BE2C (cell line): ENCODE measurements around the gene RFNG. TPM values are rescaled to one million over a fixed set of nuclear protein-coding genes. Genes with fewer than 3 reads are reported as not detected.

Experiments used
- DNase-seq: peaks from one replicate; pipeline ENCODE4 v3.0.0-alpha.2; 2020
- H3K27me3 ChIP-seq: fragments of 250-450 bp; sonication (Bioruptor Pico); 2 replicates; pipeline ENCODE4 v1.5.1; 2020; ENCODE audit warnings: mild to moderate bottlenecking
- H3K36me3 ChIP-seq: fragments of 250-450 bp; sonication (Bioruptor Pico); 2 replicates; pipeline ENCODE4 v1.5.1; 2020; ENCODE audit warnings: mild to moderate bottlenecking
- H3K4me1 ChIP-seq: fragments of 250-450 bp; sonication (Bioruptor Pico); 2 replicates; pipeline ENCODE4 v1.5.1; 2020
- H3K4me3 ChIP-seq: 2 replicates; pipeline ENCODE4 v1.5.1; 2011; ENCODE audit warnings: low read depth, low read length
- H3K9me3 ChIP-seq: fragments of 250-450 bp; sonication (Bioruptor Pico); 2 replicates; pipeline ENCODE4 v1.5.1; 2020
- polyA plus RNA-seq: library from polyadenylated mRNA; unstranded; fragments of >200 nt; gene quantifications from one replicate; pipeline ENCODE4 v1.2.1, GENCODE V29; 2012; ENCODE audit warnings: low read depth, missing spikeins; ENCODE audit not compliant: insufficient read length, insufficient read depth
- TF ChIP-seq, protein P1 (sequence below): IDR thresholded peaks from 2 replicates; pipeline ENCODE4 v1.5.1; 2012; ENCODE audit warnings: mild to moderate bottlenecking, low read depth, low read length

The RFNG gene, protein sequence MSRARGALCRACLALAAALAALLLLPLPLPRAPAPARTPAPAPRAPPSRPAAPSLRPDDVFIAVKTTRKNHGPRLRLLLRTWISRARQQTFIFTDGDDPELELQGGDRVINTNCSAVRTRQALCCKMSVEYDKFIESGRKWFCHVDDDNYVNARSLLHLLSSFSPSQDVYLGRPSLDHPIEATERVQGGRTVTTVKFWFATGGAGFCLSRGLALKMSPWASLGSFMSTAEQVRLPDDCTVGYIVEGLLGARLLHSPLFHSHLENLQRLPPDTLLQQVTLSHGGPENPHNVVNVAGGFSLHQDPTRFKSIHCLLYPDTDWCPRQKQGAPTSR
- 73.1 TPM for polyA plus RNA-seq

DNA sequence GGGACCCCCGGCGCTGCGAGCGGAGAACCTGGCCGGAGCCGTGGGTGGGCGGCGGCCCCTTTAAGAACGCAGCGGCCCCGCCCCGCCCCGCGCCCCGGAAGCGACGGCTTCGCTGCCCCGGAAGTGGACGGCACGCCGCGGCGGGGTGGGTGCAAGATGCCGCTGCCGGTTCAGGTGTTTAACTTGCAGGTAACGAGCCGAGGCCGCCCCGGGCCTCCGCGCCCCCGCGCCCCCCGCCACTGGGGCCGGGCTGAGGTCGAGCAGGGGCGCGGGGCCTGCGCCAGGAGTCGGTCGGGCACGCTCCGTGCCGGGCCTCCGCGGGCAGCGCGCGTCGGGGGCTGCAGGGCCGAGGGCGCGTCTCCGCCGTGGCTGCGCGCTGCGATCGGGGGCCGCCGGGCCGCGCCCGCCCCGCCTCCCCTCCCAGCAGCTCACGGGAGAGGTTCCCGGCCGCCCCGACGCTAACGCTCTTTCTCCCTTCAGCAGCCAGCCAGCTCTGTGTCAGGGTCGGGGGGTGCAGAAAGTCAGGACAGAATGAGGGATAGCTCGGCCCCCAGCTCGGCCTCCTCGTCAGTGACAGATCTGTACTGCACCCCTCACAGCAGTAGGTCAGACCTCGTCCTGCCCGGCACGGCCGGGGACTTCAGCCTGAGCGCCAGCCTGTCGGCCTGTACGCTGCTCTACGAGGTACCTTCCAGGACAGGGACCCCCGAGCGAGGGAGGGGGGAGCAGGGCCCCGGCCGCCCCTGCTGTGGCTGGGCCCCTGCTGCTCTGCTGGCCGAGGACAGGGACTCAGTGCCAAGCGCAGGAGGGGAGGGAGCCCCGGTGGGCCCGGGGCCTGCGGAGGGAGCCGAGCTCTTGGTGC, at the start of gene RFNG, which contains the start of gene GPS1:
RFNG (minus strand) TSS at position 36 of the 862 bp plus-strand sequence. CDS start 45 bp downstream, outside the sequence.
GPS1 (plus strand) TSS at position 123 of the 862 bp plus-strand sequence; CDS start at position 157, 34 bp downstream.
- H3K4me3 ChIP-seq, result peak within 1 kb of the TSS; percentile 86
- 0 out of 2 replicates have a peak, but pooled peaks cover 3% of the 10 kb centered on the region for H3K27me3 ChIP-seq
- peak; percentile 84 for DNase-seq
- H3K4me1 ChIP-seq, result no peaks in the 10 kb centered on the region
- no peaks in the 10 kb centered on the region for H3K9me3 ChIP-seq
- peaks cover 37% of the 10 kb centered on the region for H3K36me3 ChIP-seq
- TF ChIP-seq, protein P1, sequence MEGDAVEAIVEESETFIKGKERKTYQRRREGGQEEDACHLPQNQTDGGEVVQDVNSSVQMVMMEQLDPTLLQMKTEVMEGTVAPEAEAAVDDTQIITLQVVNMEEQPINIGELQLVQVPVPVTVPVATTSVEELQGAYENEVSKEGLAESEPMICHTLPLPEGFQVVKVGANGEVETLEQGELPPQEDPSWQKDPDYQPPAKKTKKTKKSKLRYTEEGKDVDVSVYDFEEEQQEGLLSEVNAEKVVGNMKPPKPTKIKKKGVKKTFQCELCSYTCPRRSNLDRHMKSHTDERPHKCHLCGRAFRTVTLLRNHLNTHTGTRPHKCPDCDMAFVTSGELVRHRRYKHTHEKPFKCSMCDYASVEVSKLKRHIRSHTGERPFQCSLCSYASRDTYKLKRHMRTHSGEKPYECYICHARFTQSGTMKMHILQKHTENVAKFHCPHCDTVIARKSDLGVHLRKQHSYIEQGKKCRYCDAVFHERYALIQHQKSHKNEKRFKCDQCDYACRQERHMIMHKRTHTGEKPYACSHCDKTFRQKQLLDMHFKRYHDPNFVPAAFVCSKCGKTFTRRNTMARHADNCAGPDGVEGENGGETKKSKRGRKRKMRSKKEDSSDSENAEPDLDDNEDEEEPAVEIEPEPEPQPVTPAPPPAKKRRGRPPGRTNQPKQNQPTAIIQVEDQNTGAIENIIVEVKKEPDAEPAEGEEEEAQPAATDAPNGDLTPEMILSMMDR, result no peak

DNA sequence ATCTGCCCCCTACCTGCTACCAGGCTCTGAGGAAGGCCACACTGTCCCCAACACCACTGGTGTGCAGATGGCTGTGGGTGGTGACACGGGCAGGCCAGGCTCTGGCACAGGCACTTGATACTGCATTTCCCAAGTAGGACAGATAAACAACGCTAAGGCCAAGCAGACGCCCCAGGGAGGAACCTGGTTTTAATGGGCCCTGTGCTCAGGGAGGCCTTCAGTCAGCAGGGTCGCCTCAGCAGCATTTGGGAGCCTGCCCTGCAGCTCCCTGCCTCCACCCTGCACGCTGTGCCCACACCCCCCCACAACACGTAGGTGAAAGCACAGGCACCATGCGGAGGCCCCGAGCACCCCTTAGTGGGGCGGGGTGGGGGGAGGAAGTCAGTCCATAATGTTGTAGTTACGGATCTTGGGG, 49.7 kb upstream of the RFNG start:
- H3K27me3 ChIP-seq, result no peaks in the 10 kb centered on the region
- H3K36me3 ChIP-seq, result peaks cover 25% of the 10 kb centered on the region
- H3K4me1 ChIP-seq, result peaks cover 39% of the 10 kb centered on the region
- TF ChIP-seq, protein P1, result no peak
- H3K9me3 ChIP-seq, result peaks cover 4% of the 10 kb centered on the region; the same call in 1 of the 2 replicates
- no peak overlapping the region for H3K4me3 ChIP-seq
- peak; percentile 55 for DNase-seq

GRCh38 chr17:82100502-82101298, 49.1 kb upstream of the RFNG start:
- TF ChIP-seq, protein P1, result no peak
- Histone ChIP-seq H3K4me1 (peaks cover 32% of the 10 kb centered on the region), H3K4me3 (no peak overlapping the region)

DNA sequence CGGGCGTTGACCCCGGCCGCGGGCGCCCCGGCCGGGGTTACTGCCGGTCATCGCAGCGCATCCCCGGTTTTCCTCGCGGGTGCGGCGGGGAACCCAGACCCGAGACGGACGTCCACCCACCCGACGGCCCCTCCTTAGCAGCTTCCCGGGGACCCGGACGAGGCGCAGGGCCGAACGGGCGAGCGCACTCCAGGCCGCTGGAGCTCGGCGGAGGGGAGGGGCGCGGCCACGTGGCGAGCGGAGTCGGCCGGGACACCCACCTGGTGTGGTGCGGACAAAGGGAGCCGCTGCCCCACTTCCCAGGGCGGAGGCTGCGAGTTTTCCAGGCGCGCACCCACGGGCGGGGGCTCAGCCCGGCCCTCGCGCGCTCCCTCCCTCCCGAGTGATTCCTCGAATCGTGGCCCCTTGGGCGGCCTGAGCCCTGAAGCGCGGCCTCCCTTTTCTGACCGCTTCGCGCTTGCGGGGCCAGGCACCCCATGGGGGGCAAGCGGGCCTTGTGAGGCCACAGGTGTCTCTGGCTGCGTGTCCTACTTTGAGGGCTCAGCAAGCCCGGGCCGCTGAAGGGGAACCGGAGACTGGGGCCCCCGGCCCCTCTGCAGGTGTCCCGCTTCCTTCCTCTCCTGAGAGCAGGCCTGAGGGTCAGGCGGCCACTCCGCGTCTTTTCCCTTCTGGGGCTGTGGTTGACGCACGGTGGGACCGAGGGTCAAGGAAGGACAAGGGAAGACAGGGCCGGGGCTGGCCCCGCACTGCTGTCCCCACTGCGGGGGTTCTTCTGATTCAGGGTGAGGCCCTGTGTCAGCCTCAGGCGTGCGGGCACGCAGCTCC, 47.5 kb upstream of the RFNG start:
- TF ChIP-seq, protein P1, result no peak
- Histone ChIP-seq H3K4me3 (peak overlapping the region; percentile 51), H3K4me1 (peaks cover 28% of the 10 kb centered on the region), H3K36me3 (peaks cover 43% of the 10 kb centered on the region), H3K27me3 (no peaks in the 10 kb centered on the region), H3K9me3 (peaks cover 4% of the 10 kb centered on the region; the same call in 1 of the 2 replicates)
- DNase-seq, result no peak

More at GRCh38 chr17:82100502-82101298, 49.1 kb upstream of the RFNG start:
- peaks cover 31% of the 10 kb centered on the region for H3K36me3 ChIP-seq
- DNase-seq, result peak; percentile 22
- H3K9me3 ChIP-seq, result peaks cover 4% of the 10 kb centered on the region; the same call in 1 of the 2 replicates
- H3K27me3 ChIP-seq, result no peaks in the 10 kb centered on the region
